Osteoblast (primary cell): ENCODE results near the gene CHSY3. TPM values are rescaled to one million over a fixed set of nuclear protein-coding genes. Genes with fewer than 3 reads are reported as not detected.

Experiments used
- DNase-seq: peaks from one replicate; pipeline ENCODE4 v3.0.0; 2011; ENCODE audit warnings: low spot score, mixed read lengths; ENCODE audit not compliant: insufficient read length; ENCODE audit errors: missing footprints
- H2AFZ ChIP-seq: 2 replicates; pipeline ENCODE4 v1.6.0; 2011; ENCODE audit warnings: mild to moderate bottlenecking, low read length
- H3K27ac ChIP-seq: 2 replicates; pipeline ENCODE4 v1.5.1; 2011; ENCODE audit warnings: mild to moderate bottlenecking, low read depth, low read length, moderate library complexity
- H3K27me3 ChIP-seq: 2 replicates; pipeline ENCODE4 v1.6.0; 2012; ENCODE audit warnings: mild to moderate bottlenecking, control low read depth, inconsistent platforms, low read length, moderate library complexity; ENCODE audit not compliant: insufficient read depth
- H3K36me3 ChIP-seq: 2 replicates; pipeline ENCODE4 v1.5.1; 2011; ENCODE audit warnings: mild to moderate bottlenecking, low read length, control low read depth, moderate library complexity; ENCODE audit not compliant: insufficient read depth
- H3K4me1 ChIP-seq: 2 replicates; pipeline ENCODE4 v1.5.1; 2011; ENCODE audit warnings: mild to moderate bottlenecking, low read length, control low read depth, moderate library complexity; ENCODE audit not compliant: insufficient read depth
- H3K4me2 ChIP-seq: 2 replicates; pipeline ENCODE4 v1.6.0; 2011; ENCODE audit warnings: mild to moderate bottlenecking, low read length; ENCODE audit not compliant: insufficient read depth
- H3K4me3 ChIP-seq: fragments of 200-600 bp; sonication (generic); 3 replicates; pipeline ENCODE4 v1.5.1; 2012; ENCODE audit warnings: mild to moderate bottlenecking, low read length, inconsistent platforms; ENCODE audit not compliant: insufficient read depth
- H3K79me2 ChIP-seq: 2 replicates; pipeline ENCODE4 v1.6.0; 2012; ENCODE audit warnings: mild to moderate bottlenecking, low read length, control low read depth, inconsistent platforms; ENCODE audit not compliant: insufficient read depth
- H3K9me3 ChIP-seq: 2 replicates; pipeline ENCODE4 v1.5.1; 2011; ENCODE audit warnings: low read depth, low read length, control low read depth
- H4K20me1 ChIP-seq: 2 replicates; pipeline ENCODE4 v1.6.0; 2012; ENCODE audit warnings: mild to moderate bottlenecking, low read length, control low read depth; ENCODE audit not compliant: insufficient read depth
- total RNA-seq: library from RNA; depleted of rRNA; stranded (reverse); fragments of >200 nt; gene quantifications from 2 replicates; pipeline ENCODE4 v1.2.3, GENCODE V29; 2012
- TF ChIP-seq, protein P1 (sequence below): IDR thresholded peaks from 2 replicates; pipeline ENCODE4 v1.5.1; 2011; ENCODE audit warnings: mild to moderate bottlenecking, low read depth, low read length, moderate library complexity; ENCODE audit errors: extremely low read depth

The CHSY3 gene
- total RNA-seq, 1 donor, result 12.3 TPM

DNA sequence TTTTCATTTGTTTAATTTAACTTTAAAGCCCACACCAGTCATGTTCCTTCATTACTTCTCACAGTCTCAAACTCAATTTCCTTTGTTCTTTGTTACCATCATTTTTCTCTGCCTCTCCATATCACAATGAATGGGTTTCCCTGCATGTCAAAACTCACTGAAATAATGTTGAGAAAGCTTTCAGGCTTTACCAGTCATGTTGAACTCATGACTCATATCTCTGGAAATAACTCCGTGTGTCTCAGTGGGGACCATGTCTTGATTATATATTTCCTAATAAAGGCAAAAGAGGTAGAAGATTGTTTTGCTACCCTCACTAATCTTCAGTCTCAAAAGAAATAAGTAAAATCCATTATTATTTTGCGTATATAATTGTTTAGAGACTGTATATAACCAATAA, 231.2 kb downstream of the CHSY3 start:
- peak; percentile 15 for DNase-seq
- H3K27ac ChIP-seq, result peak overlapping the region; percentile 67
- no peak overlapping the region for H2AFZ ChIP-seq
- peaks cover 43% of the 10 kb centered on the region for H3K4me1 ChIP-seq
- TF ChIP-seq, protein P1, sequence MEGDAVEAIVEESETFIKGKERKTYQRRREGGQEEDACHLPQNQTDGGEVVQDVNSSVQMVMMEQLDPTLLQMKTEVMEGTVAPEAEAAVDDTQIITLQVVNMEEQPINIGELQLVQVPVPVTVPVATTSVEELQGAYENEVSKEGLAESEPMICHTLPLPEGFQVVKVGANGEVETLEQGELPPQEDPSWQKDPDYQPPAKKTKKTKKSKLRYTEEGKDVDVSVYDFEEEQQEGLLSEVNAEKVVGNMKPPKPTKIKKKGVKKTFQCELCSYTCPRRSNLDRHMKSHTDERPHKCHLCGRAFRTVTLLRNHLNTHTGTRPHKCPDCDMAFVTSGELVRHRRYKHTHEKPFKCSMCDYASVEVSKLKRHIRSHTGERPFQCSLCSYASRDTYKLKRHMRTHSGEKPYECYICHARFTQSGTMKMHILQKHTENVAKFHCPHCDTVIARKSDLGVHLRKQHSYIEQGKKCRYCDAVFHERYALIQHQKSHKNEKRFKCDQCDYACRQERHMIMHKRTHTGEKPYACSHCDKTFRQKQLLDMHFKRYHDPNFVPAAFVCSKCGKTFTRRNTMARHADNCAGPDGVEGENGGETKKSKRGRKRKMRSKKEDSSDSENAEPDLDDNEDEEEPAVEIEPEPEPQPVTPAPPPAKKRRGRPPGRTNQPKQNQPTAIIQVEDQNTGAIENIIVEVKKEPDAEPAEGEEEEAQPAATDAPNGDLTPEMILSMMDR, result no peak
- H3K4me2 ChIP-seq, result peak overlapping the region; percentile 37
- no peak overlapping the region for H3K4me3 ChIP-seq
- H3K79me2 ChIP-seq, result no peaks in the 10 kb centered on the region
- H3K36me3 ChIP-seq, result no peaks in the 10 kb centered on the region
- H4K20me1 ChIP-seq, result no peaks in the 10 kb centered on the region
- no peaks in the 10 kb centered on the region for H3K27me3 ChIP-seq
- no peaks in the 10 kb centered on the region for H3K9me3 ChIP-seq

DNA sequence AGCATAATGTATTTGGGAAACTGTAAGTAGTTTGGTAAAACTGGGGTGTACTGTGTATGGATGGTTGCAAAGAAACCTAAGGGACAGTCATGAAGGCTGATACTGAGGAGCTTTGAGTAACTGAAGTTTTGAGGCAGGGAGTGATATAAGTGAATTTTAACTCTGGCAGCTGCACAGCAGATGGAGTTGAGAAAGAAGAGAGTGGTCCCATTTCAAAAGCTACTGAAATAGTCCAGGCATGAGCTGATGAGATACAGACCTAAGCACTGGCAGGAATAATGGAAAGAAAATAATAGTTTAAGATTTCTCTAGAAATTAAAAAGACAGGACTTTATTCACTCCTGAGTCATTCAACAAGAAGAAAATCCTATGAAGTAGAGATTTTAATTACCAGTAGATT, 232.0 kb downstream of the CHSY3 start:
- H3K4me3 ChIP-seq, result no peak overlapping the region
- peak overlapping the region; percentile 67 for H3K27ac ChIP-seq
- H4K20me1 ChIP-seq, result no peaks in the 10 kb centered on the region
- no peaks in the 10 kb centered on the region for H3K27me3 ChIP-seq
- H3K79me2 ChIP-seq, result no peaks in the 10 kb centered on the region
- H3K4me2 ChIP-seq, result no peak overlapping the region
- no peaks in the 10 kb centered on the region for H3K36me3 ChIP-seq
- no peaks in the 10 kb centered on the region for H3K9me3 ChIP-seq
- DNase-seq, result no peak
- TF ChIP-seq, protein P1, result no peak
- H2AFZ ChIP-seq, result peak overlapping the region; percentile 16
- H3K4me1 ChIP-seq, result peaks cover 40% of the 10 kb centered on the region

DNA sequence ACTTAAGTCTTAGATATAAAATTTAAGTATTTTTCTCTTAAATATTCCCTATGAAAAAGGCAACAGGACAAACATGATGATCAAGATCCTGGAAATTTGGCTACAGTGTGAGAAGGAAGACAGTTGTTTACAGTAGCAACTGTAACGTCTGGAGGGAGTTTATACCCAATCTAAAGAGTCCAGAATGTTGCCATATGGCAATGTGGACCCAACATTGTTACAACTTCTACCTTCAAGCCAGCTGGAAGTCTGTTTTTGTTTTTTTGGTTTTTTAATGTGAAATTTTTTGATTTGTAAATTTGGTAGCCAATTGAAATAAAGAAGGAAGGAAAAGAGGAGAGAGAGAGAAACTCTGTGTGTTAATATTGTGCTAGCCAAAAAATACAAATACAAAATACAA, 233.4 kb downstream of the CHSY3 start:
- TF ChIP-seq, protein P1, result no peak
- no peak overlapping the region for H3K27ac ChIP-seq
- H3K4me2 ChIP-seq, result no peak overlapping the region
- peaks cover 40% of the 10 kb centered on the region for H3K4me1 ChIP-seq
- no peaks in the 10 kb centered on the region for H3K9me3 ChIP-seq
- no peak for DNase-seq
- H3K36me3 ChIP-seq, result no peaks in the 10 kb centered on the region
- no peaks in the 10 kb centered on the region for H3K79me2 ChIP-seq
- H4K20me1 ChIP-seq, result no peaks in the 10 kb centered on the region
- H3K4me3 ChIP-seq, result no peak overlapping the region
- H3K27me3 ChIP-seq, result no peaks in the 10 kb centered on the region
- H2AFZ ChIP-seq, result no peak overlapping the region

DNA sequence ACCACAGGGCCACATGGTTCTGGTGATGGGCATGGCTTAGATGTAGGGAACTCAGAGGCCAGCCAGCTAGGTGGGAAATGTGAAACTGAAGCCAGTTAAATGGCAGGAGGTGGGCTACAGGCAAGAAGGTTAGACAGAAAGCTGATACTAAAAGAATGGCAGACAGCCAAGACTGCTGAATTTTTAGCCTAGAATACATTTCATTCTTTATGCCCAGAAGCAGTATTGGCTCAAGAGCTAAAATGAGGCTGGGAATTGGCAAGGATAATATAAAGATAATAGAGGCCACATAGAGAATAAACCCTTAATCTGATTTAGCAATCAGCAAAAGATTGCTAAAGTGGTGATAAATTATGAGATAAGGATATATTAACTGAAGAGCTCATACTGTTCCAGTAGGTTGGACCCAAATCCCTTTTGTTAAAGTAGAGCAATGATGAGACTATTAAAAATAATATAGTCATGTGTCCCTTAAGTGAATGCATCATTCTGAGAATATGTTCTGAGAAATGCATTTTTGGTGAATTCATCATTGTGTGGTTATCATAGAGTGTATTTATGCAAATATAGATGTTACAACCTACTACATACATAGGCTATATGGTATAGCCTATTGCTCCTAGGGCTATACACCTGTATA, 234.3 kb downstream of the CHSY3 start:
- Histone ChIP-seq H2AFZ (no peak overlapping the region), H3K36me3 (no peaks in the 10 kb centered on the region), H3K27me3 (no peaks in the 10 kb centered on the region), H3K9me3 (no peaks in the 10 kb centered on the region), H3K4me1 (peaks cover 40% of the 10 kb centered on the region), H3K4me2 (peak overlapping the region; percentile 18), H3K4me3 (no peak overlapping the region), H3K79me2 (no peaks in the 10 kb centered on the region), H3K27ac (peak overlapping the region; percentile 50), H4K20me1 (no peaks in the 10 kb centered on the region)
- no peak for DNase-seq
- TF ChIP-seq, protein P1, result no peak
